Testis (tissue), 3 donors: Measurements from ENCODE around the gene TPP1. TPM values are rescaled to one million over a fixed set of nuclear protein-coding genes. Genes with fewer than 3 reads are reported as not detected.

ENCODE experiments used
- DNase-seq: peaks from one replicate; pipeline ENCODE4 v3.0.0-alpha.2; 2019
- H3K27ac ChIP-seq, 2 donors: fragments of 200-600 bp; sonication (generic); one replicate each; pipeline ENCODE4 v1.5.1; 2019
- H3K27me3 ChIP-seq: fragments of 200-600 bp; sonication (generic); one replicate; pipeline ENCODE4 v1.5.1; 2019
- H3K36me3 ChIP-seq: fragments of 200-600 bp; sonication (generic); one replicate; pipeline ENCODE4 v1.5.1; 2017; ENCODE audit warnings: low read depth; ENCODE audit errors: missing control alignments
- H3K4me1 ChIP-seq: fragments of 200-600 bp; sonication (generic); one replicate; pipeline ENCODE4 v1.5.1; 2019
- H3K4me3 ChIP-seq, 2 donors: fragments of 200-600 bp; sonication (generic); one replicate each; pipeline ENCODE4 v1.5.1; 2017 to 2019
- H3K9me3 ChIP-seq: fragments of 200-600 bp; sonication (generic); one replicate; pipeline ENCODE4 v1.5.1; 2017
- POLR2A ChIP-seq: fragments of 450-650 bp; IDR thresholded peaks from one replicate; pipeline ENCODE4 v1.6.1; 2017; ENCODE audit warnings: antibody characterized with exemption, mild to moderate bottlenecking, moderate library complexity
- WGBS, 2 donors: methylation state at CpG; one replicate each; pipeline ENCODE4 v1.1.5; 2018; 5-methylcytosine and 5-hydroxymethylcytosine counted together
- intact Hi-C: fragments of 100-400 bp; cut with DNase I; formaldehyde crosslinking; loops from one replicate; pipeline ENCODE4 v1.15.1; 2023; ENCODE audit warnings: low total_unique reads
- polyA plus RNA-seq: library from polyadenylated mRNA; stranded (reverse); fragments of 350-450 nt; fragmentation: Illumina TruSeq; extraction: RNeasy Lipid Tissue Mini Kit (QIAGEN cat#74804); gene quantifications from one replicate; pipeline ENCODE4 v1.2.3, GENCODE V29; 2014; ENCODE audit warnings: low read depth, low replicate concordance; ENCODE audit not compliant: insufficient read depth
- total RNA-seq, 2 donors: library from RNA; depleted of rRNA; stranded (reverse); fragments of >200 nt; gene quantifications; one replicate each; pipeline ENCODE4 v1.2.3, GENCODE V29; 2016
- TF ChIP-seq, protein P1 (sequence below), 3 experiments: fragments of 450-650 bp in 2 of 3; fragments of 200-600 bp in 1 of 3; sonication (generic) in 1 of 3; IDR thresholded peaks; one replicate each; pipeline ENCODE4 v1.5.1; 2016 to 2019; ENCODE audit warnings: antibody characterized with exemption in 3 of 3, mild to moderate bottlenecking in 2 of 3, moderate library complexity in 1 of 3

TPP1 gene
- total and polyA plus RNA-seq, 3 donors from 2014 or later = 60.9 to 151 (median 134) TPM

DNA sequence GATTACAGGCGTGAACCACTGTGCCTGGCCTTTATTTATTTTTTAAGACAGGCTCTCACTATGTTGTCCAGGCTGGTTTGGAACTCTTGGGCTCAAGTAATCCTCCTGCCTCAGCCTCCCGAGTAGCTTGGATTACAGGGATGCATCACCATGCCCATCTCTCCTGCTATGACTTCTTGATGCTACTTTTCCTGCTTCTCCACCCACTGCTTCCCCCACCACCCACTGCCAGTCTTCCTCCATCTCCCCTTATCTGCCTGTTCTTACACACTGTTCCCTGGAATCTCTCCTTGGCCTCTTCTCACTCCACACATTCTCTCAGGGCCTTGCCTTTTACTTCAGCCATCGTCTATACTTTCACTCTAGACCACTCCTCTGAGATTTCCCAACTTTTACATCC, 17.3 kb upstream of the TPP1 start:
- intact Hi-C loops = no loop called here
- DNase-seq = no peak
- Histone ChIP-seq H3K4me1 (peaks cover 7% of the 10 kb centered on the region), H3K4me3 (no peak overlapping the region), H3K9me3 (no peaks in the 10 kb centered on the region), H3K36me3 (no peaks in the 10 kb centered on the region), H3K27me3 (no peaks in the 10 kb centered on the region), H3K27ac (no peak overlapping the region)
- no peak for TF ChIP-seq POLR2A
- TF ChIP-seq, protein P1, sequence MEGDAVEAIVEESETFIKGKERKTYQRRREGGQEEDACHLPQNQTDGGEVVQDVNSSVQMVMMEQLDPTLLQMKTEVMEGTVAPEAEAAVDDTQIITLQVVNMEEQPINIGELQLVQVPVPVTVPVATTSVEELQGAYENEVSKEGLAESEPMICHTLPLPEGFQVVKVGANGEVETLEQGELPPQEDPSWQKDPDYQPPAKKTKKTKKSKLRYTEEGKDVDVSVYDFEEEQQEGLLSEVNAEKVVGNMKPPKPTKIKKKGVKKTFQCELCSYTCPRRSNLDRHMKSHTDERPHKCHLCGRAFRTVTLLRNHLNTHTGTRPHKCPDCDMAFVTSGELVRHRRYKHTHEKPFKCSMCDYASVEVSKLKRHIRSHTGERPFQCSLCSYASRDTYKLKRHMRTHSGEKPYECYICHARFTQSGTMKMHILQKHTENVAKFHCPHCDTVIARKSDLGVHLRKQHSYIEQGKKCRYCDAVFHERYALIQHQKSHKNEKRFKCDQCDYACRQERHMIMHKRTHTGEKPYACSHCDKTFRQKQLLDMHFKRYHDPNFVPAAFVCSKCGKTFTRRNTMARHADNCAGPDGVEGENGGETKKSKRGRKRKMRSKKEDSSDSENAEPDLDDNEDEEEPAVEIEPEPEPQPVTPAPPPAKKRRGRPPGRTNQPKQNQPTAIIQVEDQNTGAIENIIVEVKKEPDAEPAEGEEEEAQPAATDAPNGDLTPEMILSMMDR (IDR thresholded peaks at IDR 0.05) = no peak
- 82 to 89% methylated on average over 3 of the region's 3 CpGs for WGBS, 2 donors

DNA sequence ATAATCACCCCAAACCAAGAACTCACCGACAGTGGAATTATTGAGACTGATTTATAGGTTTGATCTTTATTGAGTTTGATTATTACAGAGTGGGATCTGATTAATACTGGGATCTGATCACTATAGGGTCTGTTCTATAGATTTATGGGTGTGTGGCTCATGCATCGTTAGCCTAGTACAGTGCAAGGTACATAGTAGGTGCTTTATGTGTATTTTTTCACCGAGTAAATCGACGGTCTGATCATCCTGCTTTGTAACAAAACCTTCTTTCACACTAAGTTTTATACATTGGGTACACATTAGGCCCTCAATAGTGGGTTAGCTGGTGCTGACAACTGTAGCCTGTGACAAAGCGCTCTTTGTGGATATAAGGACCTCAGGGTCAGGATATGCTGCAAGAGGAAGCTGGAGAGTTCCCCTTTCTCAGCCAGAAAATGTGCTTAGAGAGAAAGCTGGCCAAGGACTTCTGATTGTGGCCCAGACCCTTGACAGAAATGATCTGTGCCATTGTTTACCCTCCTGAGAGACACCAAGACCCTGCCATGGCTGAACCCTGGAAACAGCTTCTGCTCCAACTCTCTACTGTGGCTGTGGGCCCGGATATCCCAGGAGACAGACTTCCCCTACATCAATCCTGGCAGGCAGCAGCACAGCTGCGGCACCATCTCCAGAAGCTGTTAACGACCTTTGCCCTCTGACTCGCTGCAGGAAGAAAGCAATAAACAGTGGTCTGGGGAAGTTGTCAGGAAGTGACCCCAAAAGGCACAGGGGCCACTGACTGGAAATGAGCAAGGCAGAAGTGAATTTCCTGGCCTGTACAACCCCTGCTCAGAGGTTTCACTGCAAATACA, 16.1 kb upstream of the TPP1 start:
- H3K36me3 ChIP-seq = no peaks in the 10 kb centered on the region
- WGBS, 2 donors = 56 to 63% methylated on average over 10 of the region's 10 CpGs
- peaks cover 7% of the 10 kb centered on the region for H3K4me1 ChIP-seq
- H3K27me3 ChIP-seq = no peaks in the 10 kb centered on the region
- no peak for TF ChIP-seq POLR2A
- TF ChIP-seq, protein P1 (IDR thresholded peaks at IDR 0.05) = no peak
- intact Hi-C loops = no loop called here
- H3K4me3 ChIP-seq = no peak overlapping the region
- H3K9me3 ChIP-seq = no peaks in the 10 kb centered on the region
- no peak for DNase-seq
- peak overlapping the region in 1 of 2 donors; percentile 1 for H3K27ac ChIP-seq

DNA sequence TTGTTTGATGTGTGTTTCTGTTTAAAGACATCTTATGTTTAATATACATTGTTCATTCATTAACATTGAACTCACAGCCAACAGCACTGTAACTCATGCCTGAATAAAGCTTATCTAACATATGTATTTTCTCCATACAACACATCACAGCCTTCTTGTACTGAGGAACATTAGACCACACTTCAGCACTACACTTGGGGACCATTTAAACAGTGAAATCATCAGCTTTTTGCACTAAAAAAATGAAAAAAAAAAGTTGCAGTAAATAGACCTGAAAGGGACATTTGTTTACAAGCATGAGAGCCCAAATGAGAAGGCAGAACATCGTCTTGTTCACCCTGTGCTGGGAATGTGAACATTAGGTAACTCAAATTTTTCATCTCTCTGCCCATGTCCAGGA, 15.3 kb upstream of the TPP1 start:
- no peaks in the 10 kb centered on the region for H3K27me3 ChIP-seq
- intact Hi-C loops = no loop called here
- no peak for DNase-seq
- H3K4me3 ChIP-seq = no peak overlapping the region
- H3K4me1 ChIP-seq = peaks cover 7% of the 10 kb centered on the region
- no peak overlapping the region for H3K27ac ChIP-seq
- 58 to 65% methylated on average over 1 of the region's 1 CpG for WGBS, 2 donors
- TF ChIP-seq, protein P1 (IDR thresholded peaks at IDR 0.05) = no peak
- TF ChIP-seq POLR2A = no peak
- no peaks in the 10 kb centered on the region for H3K9me3 ChIP-seq
- no peaks in the 10 kb centered on the region for H3K36me3 ChIP-seq

DNA sequence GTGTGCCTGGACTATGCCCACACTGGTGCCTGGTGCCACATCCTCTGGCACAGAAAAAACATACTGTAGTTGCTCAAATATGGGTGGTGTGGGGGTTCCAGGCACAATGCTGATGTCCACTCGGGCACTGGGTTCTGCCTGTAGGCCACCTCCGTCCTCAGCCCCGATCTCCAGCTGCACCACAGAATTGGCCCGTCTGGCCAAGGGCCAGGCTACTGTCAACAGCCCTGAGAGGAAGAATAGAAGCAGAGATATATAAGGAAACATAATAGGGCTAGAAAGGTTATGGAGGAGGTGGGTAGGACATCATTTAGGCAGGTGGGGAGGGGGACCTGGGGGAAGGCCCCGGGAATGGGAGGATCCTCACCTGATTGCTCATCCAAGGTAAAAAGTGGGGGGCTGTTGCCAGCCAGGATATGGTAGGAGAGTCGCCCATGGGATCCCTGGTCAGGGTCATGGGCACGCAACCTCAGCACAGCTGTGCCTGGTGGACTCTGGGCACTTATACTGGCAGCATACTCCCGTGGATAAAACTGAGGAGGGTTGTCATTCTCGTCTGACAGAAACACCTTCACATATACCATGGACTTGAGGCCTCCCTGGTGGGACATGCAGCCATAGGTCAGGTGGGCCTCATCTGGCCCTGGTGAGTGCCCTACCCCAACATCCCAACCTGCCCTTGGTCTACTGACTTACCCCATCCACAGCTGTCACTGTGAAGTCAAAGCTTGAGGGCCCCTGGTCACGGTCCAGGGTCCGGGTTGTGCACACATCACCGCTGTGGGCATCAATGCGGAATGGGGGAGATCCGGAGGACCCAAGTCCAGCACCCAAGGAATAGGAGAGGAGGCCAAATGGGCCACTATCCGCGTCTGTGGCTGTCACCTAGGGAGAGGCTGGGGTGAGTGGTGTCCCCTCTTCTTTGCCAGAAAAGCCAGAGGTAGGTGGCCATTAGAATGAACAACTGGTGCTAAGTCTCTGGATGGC, 14.5 kb upstream of the TPP1 start:
- no peak overlapping the region for H3K27ac ChIP-seq
- H3K4me1 ChIP-seq = peaks cover 7% of the 10 kb centered on the region
- no peak overlapping the region for H3K4me3 ChIP-seq
- H3K36me3 ChIP-seq = no peaks in the 10 kb centered on the region
- intact Hi-C loops = no loop called here
- TF ChIP-seq, protein P1 (IDR thresholded peaks at IDR 0.05) = no peak
- TF ChIP-seq POLR2A = no peak
- no peaks in the 10 kb centered on the region for H3K9me3 ChIP-seq
- no peaks in the 10 kb centered on the region for H3K27me3 ChIP-seq
- no peak for DNase-seq
- 93 to 94% methylated on average over 12 to 16 of the region's 16 CpGs for WGBS, 2 donors
